Measurements from ENCODE around the gene FAM222B. TPM values are rescaled to one million over a fixed set of nuclear protein-coding genes. Genes with fewer than 3 reads are reported as not detected.
"Not testable (repeated sequence)": the region's sequence is repeated elsewhere in the genome, so short reads cannot be mapped to it uniquely, and the experiment has no call there.

The FAM222B gene
- total RNA-seq, 1 experiment from 2014 or later: 94.6 TPM

DNA sequence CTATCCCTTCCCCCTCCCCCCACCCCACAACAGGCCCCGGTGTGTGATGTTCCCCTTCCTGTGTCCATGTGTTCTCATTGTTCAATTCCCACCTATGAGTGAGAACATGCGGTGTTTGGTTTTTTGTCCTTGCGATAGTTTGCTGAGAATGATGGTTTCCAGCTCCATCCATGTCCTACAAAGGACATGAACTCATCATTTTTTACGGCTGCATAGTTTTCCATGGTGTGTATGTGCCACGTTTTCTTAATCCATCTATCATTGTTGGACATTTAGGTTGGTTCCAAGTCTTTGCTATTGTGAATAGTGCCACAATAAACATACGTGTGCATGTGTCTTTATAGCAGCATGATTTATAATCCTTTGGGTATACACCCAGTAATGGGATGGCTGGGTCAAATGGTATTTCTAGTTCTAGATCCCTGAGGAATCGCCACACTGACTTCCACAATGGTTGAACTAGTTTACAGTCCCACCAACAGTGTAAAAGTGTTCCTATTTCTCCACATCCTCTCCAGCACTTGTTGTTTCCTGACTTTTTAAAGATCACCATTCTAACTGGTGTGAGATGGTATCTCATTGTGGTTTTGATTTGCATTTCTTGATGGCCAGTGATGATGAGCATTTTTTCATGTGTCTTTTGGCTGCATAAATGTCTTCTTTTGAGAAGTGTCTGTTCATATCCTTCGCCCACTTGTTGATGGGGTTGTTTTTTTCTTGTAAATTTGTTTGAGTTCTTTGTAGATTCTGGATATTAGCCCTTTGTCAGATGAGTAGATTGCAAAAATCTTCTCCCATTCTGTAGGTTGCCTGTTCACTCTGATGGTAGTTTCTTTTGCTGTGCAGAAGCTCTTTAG is 106.4 kb downstream of the FAM222B start:
- H3K4me1 Mint-ChIP-seq; H3K27ac Mint-ChIP-seq; DNase-seq (ENCODE audit: low spot score); H3K9me3 Mint-ChIP-seq; H3K27me3 Mint-ChIP-seq (ENCODE audit: low read depth); H3K4me3 Mint-ChIP-seq; POLR2A ChIA-PET; ATAC-seq: not testable (repeated sequence)
- peaks cover 22% of the 10 kb centered on the region for H3K36me3 Mint-ChIP-seq
- CTCF ChIA-PET: interaction anchor here (1.3 to 12.2 kb wide), 2 partner anchors 9 to 11 kb away, joined by 5 to 541 read pairs; partner anchors contain the start of gene TRAF4

DNA sequence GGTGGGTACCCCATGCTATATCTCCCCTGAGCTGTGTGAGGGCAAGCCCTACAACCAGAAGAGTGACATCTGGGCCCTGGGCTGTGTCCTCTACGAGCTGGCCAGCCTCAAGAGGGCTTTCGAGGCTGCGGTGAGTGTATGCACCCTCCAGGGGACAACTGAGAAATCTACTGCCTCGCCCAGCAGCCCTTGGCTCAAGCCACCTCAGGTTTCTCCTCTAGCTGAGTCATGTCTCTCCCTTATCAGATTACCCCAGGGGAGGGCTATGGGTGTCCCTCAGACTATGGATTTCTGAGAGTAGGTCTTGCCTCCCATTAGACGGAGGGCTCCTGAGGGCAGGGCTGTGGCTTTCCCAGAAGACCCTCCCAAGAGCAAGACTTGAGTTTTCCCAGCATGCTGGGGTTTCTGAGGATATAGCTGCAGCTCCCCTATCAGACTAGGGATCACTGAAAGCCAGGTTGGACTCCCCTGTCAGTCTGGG is 107.3 kb downstream of the FAM222B start:
- ChIA-PET POLR2A (interaction anchor here (0.6 kb wide), 1 partner anchor 10 kb away, joined by 3 read pairs; no protein-coding TSS in a partner anchor), CTCF (interaction anchor here (1.3 to 12.2 kb wide), 2 partner anchors 8 to 12 kb away, joined by 5 to 541 read pairs; partner anchors contain the start of gene TRAF4)
- no peak for ATAC-seq
- H3K4me3 Mint-ChIP-seq: no peak overlapping the region
- TF ChIP-seq SMAD4 (CRISPR knock-in tag; IDR thresholded peaks at IDR 0.05) (no peak), NFE2L1 (CRISPR knock-in tag; IDR thresholded peaks at IDR 0.05) (no peak), RELA (CRISPR knock-in tag; IDR thresholded peaks at IDR 0.05; ENCODE audit: borderline replicate concordance) (no peak), JUN (CRISPR knock-in tag; IDR thresholded peaks at IDR 0.05) (no peak)
- TF ChIP-seq, protein P1, sequence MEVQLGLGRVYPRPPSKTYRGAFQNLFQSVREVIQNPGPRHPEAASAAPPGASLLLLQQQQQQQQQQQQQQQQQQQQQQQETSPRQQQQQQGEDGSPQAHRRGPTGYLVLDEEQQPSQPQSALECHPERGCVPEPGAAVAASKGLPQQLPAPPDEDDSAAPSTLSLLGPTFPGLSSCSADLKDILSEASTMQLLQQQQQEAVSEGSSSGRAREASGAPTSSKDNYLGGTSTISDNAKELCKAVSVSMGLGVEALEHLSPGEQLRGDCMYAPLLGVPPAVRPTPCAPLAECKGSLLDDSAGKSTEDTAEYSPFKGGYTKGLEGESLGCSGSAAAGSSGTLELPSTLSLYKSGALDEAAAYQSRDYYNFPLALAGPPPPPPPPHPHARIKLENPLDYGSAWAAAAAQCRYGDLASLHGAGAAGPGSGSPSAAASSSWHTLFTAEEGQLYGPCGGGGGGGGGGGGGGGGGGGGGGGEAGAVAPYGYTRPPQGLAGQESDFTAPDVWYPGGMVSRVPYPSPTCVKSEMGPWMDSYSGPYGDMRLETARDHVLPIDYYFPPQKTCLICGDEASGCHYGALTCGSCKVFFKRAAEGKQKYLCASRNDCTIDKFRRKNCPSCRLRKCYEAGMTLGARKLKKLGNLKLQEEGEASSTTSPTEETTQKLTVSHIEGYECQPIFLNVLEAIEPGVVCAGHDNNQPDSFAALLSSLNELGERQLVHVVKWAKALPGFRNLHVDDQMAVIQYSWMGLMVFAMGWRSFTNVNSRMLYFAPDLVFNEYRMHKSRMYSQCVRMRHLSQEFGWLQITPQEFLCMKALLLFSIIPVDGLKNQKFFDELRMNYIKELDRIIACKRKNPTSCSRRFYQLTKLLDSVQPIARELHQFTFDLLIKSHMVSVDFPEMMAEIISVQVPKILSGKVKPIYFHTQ (CRISPR knock-in tag; IDR thresholded peaks at IDR 0.05): no peak
- TF ChIP-seq, protein P2, sequence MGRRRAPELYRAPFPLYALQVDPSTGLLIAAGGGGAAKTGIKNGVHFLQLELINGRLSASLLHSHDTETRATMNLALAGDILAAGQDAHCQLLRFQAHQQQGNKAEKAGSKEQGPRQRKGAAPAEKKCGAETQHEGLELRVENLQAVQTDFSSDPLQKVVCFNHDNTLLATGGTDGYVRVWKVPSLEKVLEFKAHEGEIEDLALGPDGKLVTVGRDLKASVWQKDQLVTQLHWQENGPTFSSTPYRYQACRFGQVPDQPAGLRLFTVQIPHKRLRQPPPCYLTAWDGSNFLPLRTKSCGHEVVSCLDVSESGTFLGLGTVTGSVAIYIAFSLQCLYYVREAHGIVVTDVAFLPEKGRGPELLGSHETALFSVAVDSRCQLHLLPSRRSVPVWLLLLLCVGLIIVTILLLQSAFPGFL (CRISPR knock-in tag; IDR thresholded peaks at IDR 0.05; ENCODE audit: borderline replicate concordance): no peak
- no peaks in the 10 kb centered on the region for H3K9me3 Mint-ChIP-seq
- H3K27me3 Mint-ChIP-seq (ENCODE audit: low read depth): no peaks in the 10 kb centered on the region
- no peak for DNase-seq (ENCODE audit: low spot score)
- no peaks in the 10 kb centered on the region for H3K4me1 Mint-ChIP-seq
- H3K27ac Mint-ChIP-seq: no peak overlapping the region
- H3K36me3 Mint-ChIP-seq: peaks cover 22% of the 10 kb centered on the region

DNA sequence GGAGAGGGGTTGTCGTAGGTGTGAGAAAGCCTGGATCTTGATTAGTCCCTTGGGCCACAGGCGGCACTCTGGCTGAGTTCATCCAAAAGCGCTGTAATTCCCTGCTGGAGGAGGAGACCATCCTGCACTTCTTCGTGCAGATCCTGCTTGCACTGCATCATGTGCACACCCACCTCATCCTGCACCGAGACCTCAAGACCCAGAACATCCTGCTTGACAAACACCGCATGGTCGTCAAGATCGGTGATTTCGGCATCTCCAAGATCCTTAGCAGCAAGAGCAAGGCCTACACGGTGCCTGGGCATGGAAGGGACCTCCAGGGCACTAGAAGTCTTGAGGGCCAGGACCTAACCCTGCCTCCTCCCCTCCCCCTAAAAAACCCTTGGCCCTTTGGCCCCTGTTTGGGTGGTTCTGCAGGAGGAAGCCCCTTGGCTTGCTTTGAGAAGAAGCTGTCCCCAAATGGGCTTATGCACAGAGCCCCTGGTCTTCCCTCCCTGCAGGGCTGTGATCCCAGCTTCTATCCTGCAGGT is 107.8 kb downstream of the FAM222B start:
- H3K27me3 Mint-ChIP-seq (ENCODE audit: low read depth): no peaks in the 10 kb centered on the region
- POLR2A ChIA-PET: interaction anchor here (0.6 kb wide), 1 partner anchor 11 kb away, joined by 3 read pairs; no protein-coding TSS in a partner anchor
- H3K9me3 Mint-ChIP-seq: no peaks in the 10 kb centered on the region
- ATAC-seq (no peak), DNase-seq (ENCODE audit: low spot score) (no peak)
- H3K4me3 Mint-ChIP-seq: no peak overlapping the region
- H3K36me3 Mint-ChIP-seq: peaks cover 21% of the 10 kb centered on the region
- no peak overlapping the region for H3K27ac Mint-ChIP-seq
- CTCF ChIA-PET: interaction anchor here (1.3 to 12.2 kb wide), 2 partner anchors 8 to 12 kb away, joined by 5 to 541 read pairs; partner anchors contain the start of gene TRAF4
- H3K4me1 Mint-ChIP-seq: 0 out of 2 replicates have a peak, but pooled peaks cover 2% of the 10 kb centered on the region
- TF ChIP-seq, protein P3, sequence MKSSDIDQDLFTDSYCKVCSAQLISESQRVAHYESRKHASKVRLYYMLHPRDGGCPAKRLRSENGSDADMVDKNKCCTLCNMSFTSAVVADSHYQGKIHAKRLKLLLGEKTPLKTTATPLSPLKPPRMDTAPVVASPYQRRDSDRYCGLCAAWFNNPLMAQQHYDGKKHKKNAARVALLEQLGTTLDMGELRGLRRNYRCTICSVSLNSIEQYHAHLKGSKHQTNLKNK (CRISPR knock-in tag; IDR thresholded peaks at IDR 0.05): no peak
- no peak for TF ChIP-seq NFE2L1 (CRISPR knock-in tag; IDR thresholded peaks at IDR 0.05)
- TF ChIP-seq FOXP1 (CRISPR knock-in tag; IDR thresholded peaks at IDR 0.05; ENCODE audit: borderline replicate concordance): no peak
- TF ChIP-seq, protein P4, sequence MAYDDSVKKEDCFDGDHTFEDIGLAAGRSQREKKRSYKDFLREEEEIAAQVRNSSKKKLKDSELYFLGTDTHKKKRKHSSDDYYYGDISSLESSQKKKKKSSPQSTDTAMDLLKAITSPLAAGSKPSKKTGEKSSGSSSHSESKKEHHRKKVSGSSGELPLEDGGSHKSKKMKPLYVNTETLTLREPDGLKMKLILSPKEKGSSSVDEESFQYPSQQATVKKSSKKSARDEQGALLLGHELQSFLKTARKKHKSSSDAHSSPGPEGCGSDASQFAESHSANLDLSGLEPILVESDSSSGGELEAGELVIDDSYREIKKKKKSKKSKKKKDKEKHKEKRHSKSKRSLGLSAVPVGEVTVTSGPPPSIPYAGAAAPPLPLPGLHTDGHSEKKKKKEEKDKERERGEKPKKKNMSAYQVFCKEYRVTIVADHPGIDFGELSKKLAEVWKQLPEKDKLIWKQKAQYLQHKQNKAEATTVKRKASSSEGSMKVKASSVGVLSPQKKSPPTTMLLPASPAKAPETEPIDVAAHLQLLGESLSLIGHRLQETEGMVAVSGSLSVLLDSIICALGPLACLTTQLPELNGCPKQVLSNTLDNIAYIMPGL (CRISPR knock-in tag; IDR thresholded peaks at IDR 0.05): no peak
- TF ChIP-seq NR1H2 (CRISPR knock-in tag; IDR thresholded peaks at IDR 0.05): no peak
- TF ChIP-seq, protein P5, sequence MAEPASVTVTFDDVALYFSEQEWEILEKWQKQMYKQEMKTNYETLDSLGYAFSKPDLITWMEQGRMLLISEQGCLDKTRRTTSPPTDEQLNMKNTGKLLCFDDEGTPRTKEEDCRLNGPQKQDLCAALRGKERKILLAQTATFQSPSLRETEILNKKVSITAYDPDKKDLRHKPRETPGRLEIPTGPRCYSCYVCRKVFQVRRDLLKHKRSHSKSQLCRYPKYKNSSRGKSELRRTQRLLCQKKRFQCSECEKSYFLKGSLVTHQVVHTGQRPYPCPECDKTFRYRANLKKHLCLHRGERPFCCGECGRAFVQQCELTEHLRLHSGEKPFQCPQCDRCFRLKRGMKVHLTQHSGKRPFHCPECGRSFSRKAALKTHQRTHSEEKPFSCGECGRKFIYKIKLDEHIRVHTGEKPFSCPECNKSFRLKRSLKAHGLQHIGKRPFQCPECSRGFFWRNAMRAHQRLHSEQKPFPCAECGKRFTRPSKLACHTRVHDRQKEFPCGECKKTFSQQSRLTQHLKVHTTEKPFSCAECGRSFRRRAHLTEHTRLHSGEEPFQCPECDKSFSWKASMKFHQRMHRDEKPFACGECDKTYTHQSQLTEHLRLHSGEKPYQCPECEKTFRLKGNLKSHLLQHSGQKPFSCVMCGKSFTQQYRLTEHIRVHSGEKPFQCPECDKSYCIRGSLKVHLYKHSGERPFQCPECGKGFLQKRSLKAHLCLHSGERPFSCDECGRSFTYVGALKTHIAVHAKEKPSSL (CRISPR knock-in tag; conservative IDR thresholded peaks at IDR 0.05): no peak
- TF ChIP-seq, protein P2 (CRISPR knock-in tag; IDR thresholded peaks at IDR 0.05; ENCODE audit: borderline replicate concordance): no peak
- no peak for TF ChIP-seq RORB (CRISPR knock-in tag; IDR thresholded peaks at IDR 0.05)
- no peak for TF ChIP-seq ZNF396 (CRISPR knock-in tag; IDR thresholded peaks at IDR 0.05; ENCODE audit: borderline replicate concordance)
- no peak for TF ChIP-seq GABPB1 (CRISPR knock-in tag; IDR thresholded peaks at IDR 0.05)
- no peak for TF ChIP-seq OVOL2 (CRISPR knock-in tag; IDR thresholded peaks at IDR 0.05; ENCODE audit: borderline replicate concordance)
- no peak for TF ChIP-seq ESRRA (CRISPR knock-in tag; IDR thresholded peaks at IDR 0.05; ENCODE audit: borderline replicate concordance)
- no peak for TF ChIP-seq TEAD1 (CRISPR knock-in tag; IDR thresholded peaks at IDR 0.05)
- TF ChIP-seq HMGA2 (CRISPR knock-in tag; IDR thresholded peaks at IDR 0.05): no peak
- no peak for TF ChIP-seq MYBL2 (CRISPR knock-in tag; IDR thresholded peaks at IDR 0.05)
- no peak for TF ChIP-seq MXD4 (CRISPR knock-in tag; IDR thresholded peaks at IDR 0.05; ENCODE audit: borderline replicate concordance)

Data from WTC11 (cell line).